ENCODE data around the gene MTG2. TPM values are rescaled to one million over a fixed set of nuclear protein-coding genes. Genes with fewer than 3 reads are reported as not detected.

MTG2 gene
- total and polyA plus RNA-seq, 2 of the 4 experiments (the other 2 are of a cell fraction) = 11.5 to 25.2 TPM

- H3K4ac ChIP-seq (ENCODE audit: low read depth, low read length) = no peak overlapping the region
- ATAC-seq (ENCODE audit: low read depth) (no peak), DNase-seq (no peak)
- no peak overlapping the region for H3K9ac ChIP-seq (ENCODE audit: low read depth, low read length)
- no peak overlapping the region for H4K5ac ChIP-seq (ENCODE audit: low read depth, low read length)
- no peak overlapping the region for H3K4me2 ChIP-seq (ENCODE audit: low read depth, low read length)
- no peak overlapping the region for H2BK20ac ChIP-seq (ENCODE audit: low read depth, low read length)
- H3K14ac ChIP-seq (replicated peaks; ENCODE audit: low read depth, low read length) = no peak overlapping the region
- no peak overlapping the region for H3K18ac ChIP-seq (ENCODE audit: low read depth, low read length)
- H2BK120ac ChIP-seq (ENCODE audit: low read depth, low read length) = no peak overlapping the region
- H3K79me1 ChIP-seq (ENCODE audit: low read depth in 1 of 2, low read length in 2 of 2) = no peaks in the 10 kb centered on the region
- no peaks in the 10 kb centered on the region for H3K4me1 ChIP-seq (ENCODE audit: control insufficient read depth, insufficient read depth, low read length)
- H3K56ac ChIP-seq (ENCODE audit: extremely low read depth, insufficient read depth, low read length) = no peak overlapping the region
- POLR2A ChIA-PET (ENCODE audit: unreplicated experiment) = no interaction called here
- peaks cover 4% of the 10 kb centered on the region for H3K9me3 ChIP-seq (ENCODE audit: control insufficient read depth, insufficient read depth, low read length)
- H4K8ac ChIP-seq (ENCODE audit: low read depth in 2 of 2, low read length in 2 of 2) = no peak overlapping the region
- TF ChIP-seq USF2 (IDR thresholded peaks at IDR 0.05; ENCODE audit: low read depth, low read length) = no peak
- 72 to 95% methylated on average over 2 of the region's 2 CpGs for WGBS, 2 experiments (ENCODE audit: extremely low coverage in 2 of 2, insufficient read length in 1 of 2)
- no peak overlapping the region for H2AK9ac ChIP-seq (replicated peaks; ENCODE audit: low read depth, low read length, poor library complexity)
- CTCF ChIA-PET = no interaction called here
- no peak overlapping the region for H2BK15ac ChIP-seq (ENCODE audit: low read depth, low read length)
- H3K4me3 ChIP-seq (ENCODE audit: insufficient read depth, low read depth, low read length) = no peak overlapping the region
- peak overlapping the region; percentile 5 for H2AFZ ChIP-seq (replicated peaks; ENCODE audit: low read length, poor library complexity)
- H4K20me1 ChIP-seq (ENCODE audit: insufficient read depth, low read length) = peaks cover 4% of the 10 kb centered on the region; the same call in 1 of the 2 replicates
- in situ Hi-C loops (cut with MboI; ENCODE audit: low sequenced_read_pairs) (no loop called here), dilution Hi-C loops (cut with HindIII; ENCODE audit: low sequenced_read_pairs, unreplicated experiment) (no loop called here), intact Hi-C loops (cut with micrococcal nuclease) (no loop called here)
- H3K9me1 ChIP-seq (ENCODE audit: insufficient read depth, low read length) = no peaks in the 10 kb centered on the region
- BruUV-seq (replicated peaks) = no TSS peak
- H3K27me3 ChIP-seq (ENCODE audit: control insufficient read depth, insufficient read depth, low read length) = peaks cover 50% of the 10 kb centered on the region
- H2BK5ac ChIP-seq (ENCODE audit: low read depth, low read length, poor library complexity, severe bottlenecking) = peak overlapping the region; percentile 60
- no peak overlapping the region for H3K23ac ChIP-seq (ENCODE audit: low read depth, low read length)
- no peak overlapping the region for H2AK5ac ChIP-seq (ENCODE audit: low read depth, low read length)
- H3K27ac ChIP-seq (ENCODE audit: insufficient read depth, low read length) = no peak overlapping the region
- H3K36me3 ChIP-seq (ENCODE audit: control insufficient read depth, insufficient read depth, low read length) = no peaks in the 10 kb centered on the region
- H4K91ac ChIP-seq (ENCODE audit: insufficient read depth, low read depth, low read length) = no peak overlapping the region
These were observed 47.4 kb downstream of the MTG2 start for GRCh38 chr20:62230276-62230675.

Measured in IMR-90 (cell line).